NCI-H345 treated with DMSO at 0.1 percent for 48 hours (cell line): ENCODE measurements around the gene GLT6D1.
A peak's percentile ranks its signal among the peaks of the same experiment; 100 is the strongest.

ENCODE experiments used
- DNase-seq: peaks from one replicate; lab custom pipeline; 2025; ENCODE audit not compliant: unreplicated experiment; lab: John Stamatoyannopoulos, UW

Gene GLT6D1

GRCh38 chr9:135609366-135609955 is 29.9 kb downstream of the GLT6D1 start:
- no peak for DNase-seq

- no peak for DNase-seq
Observed at GRCh38 chr9:135608999-135609317, 30.4 kb downstream of the GLT6D1 start.

GRCh38 chr9:135608294-135608998 is 30.9 kb downstream of the GLT6D1 start:
- DNase-seq = no peak

- no peak for DNase-seq
Observed at GRCh38 chr9:135607401-135608293, 31.7 kb downstream of the GLT6D1 start.

- no peak for DNase-seq
Observed at GRCh38 chr9:135606885-135607259, 32.5 kb downstream of the GLT6D1 start.

GRCh38 chr9:135605238-135605781 is 34.0 kb downstream of the GLT6D1 start:
- no peak for DNase-seq

- peak; percentile 35 for DNase-seq
Observed at GRCh38 chr9:135604437-135605237, 34.7 kb downstream of the GLT6D1 start.

- no peak for DNase-seq
Observed at GRCh38 chr9:135602789-135603481, 36.4 kb downstream of the GLT6D1 start.

GRCh38 chr9:135601988-135602387 is 37.4 kb downstream of the GLT6D1 start:
- no peak for DNase-seq

- DNase-seq = no peak
Observed at GRCh38 chr9:135600296-135600817, 39.0 kb downstream of the GLT6D1 start.

- no peak for DNase-seq
Observed at GRCh38 chr9:135596211-135596610, 43.1 kb downstream of the GLT6D1 start.

- DNase-seq = no peak
Observed at GRCh38 chr9:135592625-135593024, 46.7 kb downstream of the GLT6D1 start.

- no peak for DNase-seq
Observed at GRCh38 chr9:135592331-135592590, 47.1 kb downstream of the GLT6D1 start.

- no peak for DNase-seq
Observed at GRCh38 chr9:135591506-135592330, 47.6 kb downstream of the GLT6D1 start.

GRCh38 chr9:135590486-135591079 is 48.8 kb downstream of the GLT6D1 start:
- DNase-seq = no peak

GRCh38 chr9:135589596-135590485 is 49.5 kb downstream of the GLT6D1 start:
- no peak for DNase-seq

- DNase-seq = no peak
Observed at GRCh38 chr9:135588886-135589595, 50.3 kb downstream of the GLT6D1 start.

GRCh38 chr9:135588371-135588770 is 51.0 kb downstream of the GLT6D1 start:
- DNase-seq = no peak
